ENCODE measurements around the gene RIF1. TPM values are rescaled to one million over a fixed set of nuclear protein-coding genes. Genes with fewer than 3 reads are reported as not detected.

RIF1 gene
- total and polyA plus RNA-seq, 9 of the 15 experiments (the other 6 are each of a cell fraction or from before 2014, with no cell fraction given): 11.0 to 109 (median 44.2) TPM

GRCh38 chr2:151380580-151381235 is 29.0 kb upstream of the RIF1 start (continued):
- TF ChIP-seq ETS2 (tag; IDR thresholded peaks at IDR 0.05; ENCODE audit: borderline replicate concordance, poor library complexity, severe bottlenecking): peak; percentile 64
- no peak for TF ChIP-seq SOX6 (IDR thresholded peaks at IDR 0.05)
- no peak for TF ChIP-seq ZFP91 (CRISPR knock-in tag; IDR thresholded peaks at IDR 0.05)
- peak; percentile 97 for TF ChIP-seq ELK3 (CRISPR knock-in tag; IDR thresholded peaks at IDR 0.05)
- TF ChIP-seq, protein P1, sequence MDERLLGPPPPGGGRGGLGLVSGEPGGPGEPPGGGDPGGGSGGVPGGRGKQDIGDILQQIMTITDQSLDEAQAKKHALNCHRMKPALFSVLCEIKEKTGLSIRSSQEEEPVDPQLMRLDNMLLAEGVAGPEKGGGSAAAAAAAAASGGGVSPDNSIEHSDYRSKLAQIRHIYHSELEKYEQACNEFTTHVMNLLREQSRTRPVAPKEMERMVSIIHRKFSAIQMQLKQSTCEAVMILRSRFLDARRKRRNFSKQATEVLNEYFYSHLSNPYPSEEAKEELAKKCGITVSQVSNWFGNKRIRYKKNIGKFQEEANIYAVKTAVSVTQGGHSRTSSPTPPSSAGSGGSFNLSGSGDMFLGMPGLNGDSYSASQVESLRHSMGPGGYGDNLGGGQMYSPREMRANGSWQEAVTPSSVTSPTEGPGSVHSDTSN (CRISPR knock-in tag; IDR thresholded peaks at IDR 0.05; ENCODE audit: low read depth): no peak
- TF ChIP-seq, protein P1 (tag; conservative IDR thresholded peaks at IDR 0.05; ENCODE audit: low read depth): peak; percentile 76
- TF ChIP-seq KLF6 (CRISPR knock-in tag; IDR thresholded peaks at IDR 0.05; ENCODE audit: borderline replicate concordance): peak; percentile 99
- TF ChIP-seq ERF (CRISPR knock-in tag; IDR thresholded peaks at IDR 0.05): peak; percentile 99
- TF ChIP-seq ZNF444 (CRISPR knock-in tag; IDR thresholded peaks at IDR 0.05): peak; percentile 99
- TF ChIP-seq FOSL1 (tag; conservative IDR thresholded peaks at IDR 0.05): peak; percentile 47; the same call in 1 of the 2 replicates
- peak; percentile 23; the same call in 1 of the 2 replicates for TF ChIP-seq TAL1 (IDR thresholded peaks at IDR 0.05)
- TF ChIP-seq, protein P2, sequence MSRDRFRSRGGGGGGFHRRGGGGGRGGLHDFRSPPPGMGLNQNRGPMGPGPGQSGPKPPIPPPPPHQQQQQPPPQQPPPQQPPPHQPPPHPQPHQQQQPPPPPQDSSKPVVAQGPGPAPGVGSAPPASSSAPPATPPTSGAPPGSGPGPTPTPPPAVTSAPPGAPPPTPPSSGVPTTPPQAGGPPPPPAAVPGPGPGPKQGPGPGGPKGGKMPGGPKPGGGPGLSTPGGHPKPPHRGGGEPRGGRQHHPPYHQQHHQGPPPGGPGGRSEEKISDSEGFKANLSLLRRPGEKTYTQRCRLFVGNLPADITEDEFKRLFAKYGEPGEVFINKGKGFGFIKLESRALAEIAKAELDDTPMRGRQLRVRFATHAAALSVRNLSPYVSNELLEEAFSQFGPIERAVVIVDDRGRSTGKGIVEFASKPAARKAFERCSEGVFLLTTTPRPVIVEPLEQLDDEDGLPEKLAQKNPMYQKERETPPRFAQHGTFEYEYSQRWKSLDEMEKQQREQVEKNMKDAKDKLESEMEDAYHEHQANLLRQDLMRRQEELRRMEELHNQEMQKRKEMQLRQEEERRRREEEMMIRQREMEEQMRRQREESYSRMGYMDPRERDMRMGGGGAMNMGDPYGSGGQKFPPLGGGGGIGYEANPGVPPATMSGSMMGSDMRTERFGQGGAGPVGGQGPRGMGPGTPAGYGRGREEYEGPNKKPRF (IDR thresholded peaks at IDR 0.05; ENCODE audit: low read depth, low read length): no peak

Data from K562 (cell line).